GM13977 (cell line): Measurements from ENCODE around the gene ANKRD33B.

ENCODE experiments used
- DNase-seq: peaks from one replicate; pipeline ENCODE4 v3.0.0; 2012; ENCODE audit warnings: low spot score
- CTCF ChIP-seq: IDR thresholded peaks from 2 replicates; pipeline ENCODE4 v1.5.1; 2012; ENCODE audit warnings: mild to moderate bottlenecking, control low read depth; ENCODE audit not compliant: insufficient read depth; ENCODE audit errors: extremely low read depth, missing control alignments
- in situ Hi-C: fragments of 300-500 bp; cut with MboI; formaldehyde crosslinking; loops from one replicate; pipeline ENCODE4 v1.12.0; 2022; ENCODE audit warnings: low sequenced_read_pairs, low pct_unique_long_range_greater_than_20kb, mixed read lengths, inconsistent platforms; ENCODE audit not compliant: unreplicated experiment

The ANKRD33B gene

DNA sequence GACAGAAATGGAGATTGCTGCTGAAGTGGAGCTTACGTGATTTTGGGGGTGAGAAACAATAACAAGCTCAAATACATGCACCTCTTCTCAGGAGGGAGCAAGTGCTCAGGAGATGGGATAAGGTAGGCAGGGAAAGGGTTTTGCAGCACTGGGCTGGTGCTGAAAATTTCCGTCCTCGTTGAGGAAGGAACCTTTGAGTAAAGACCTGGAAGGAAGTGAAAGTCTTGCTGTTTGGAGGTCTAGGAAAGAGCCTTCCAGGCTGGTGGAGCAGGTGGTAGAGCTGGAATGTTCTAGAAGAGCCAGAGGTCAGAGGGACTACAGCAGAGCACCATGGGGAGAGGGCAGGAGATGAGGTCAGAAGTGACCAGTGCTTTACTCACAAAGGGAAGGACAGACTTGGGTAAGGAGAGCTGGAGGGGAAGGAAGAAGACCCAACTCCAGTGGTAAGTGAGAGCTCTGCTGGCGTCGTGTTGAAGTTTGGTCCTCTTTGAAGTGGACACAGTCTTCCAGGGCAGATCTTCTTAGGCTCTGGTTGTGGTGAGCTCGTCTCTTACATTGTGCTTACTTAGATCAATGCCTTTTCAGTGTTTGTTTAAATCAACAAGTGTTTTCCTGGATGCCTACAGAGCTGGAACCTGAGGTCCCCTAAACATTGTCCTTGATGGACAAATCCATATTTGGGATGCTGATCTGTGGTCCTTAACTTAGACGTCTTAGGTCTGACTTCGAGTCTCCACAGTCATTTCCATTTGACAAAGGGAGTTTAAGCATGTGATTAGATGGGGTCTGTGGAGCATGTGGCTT is 21.0 kb downstream of the ANKRD33B start:
- in situ Hi-C loops: loop anchor here (5.0 kb wide), 1 partner anchor 52 kb away; no protein-coding TSS in a partner anchor
- no peak for TF ChIP-seq CTCF
- DNase-seq: no peak

- no peak for DNase-seq
- in situ Hi-C loops: no loop called here
- TF ChIP-seq CTCF: no peak
These were observed 21.6 kb downstream of the ANKRD33B start for GRCh38 chr5:10585518-10585915.

GRCh38 chr5:10586008-10586407 is 22.1 kb downstream of the ANKRD33B start:
- DNase-seq: no peak
- in situ Hi-C loops: no loop called here
- TF ChIP-seq CTCF: no peak

DNA sequence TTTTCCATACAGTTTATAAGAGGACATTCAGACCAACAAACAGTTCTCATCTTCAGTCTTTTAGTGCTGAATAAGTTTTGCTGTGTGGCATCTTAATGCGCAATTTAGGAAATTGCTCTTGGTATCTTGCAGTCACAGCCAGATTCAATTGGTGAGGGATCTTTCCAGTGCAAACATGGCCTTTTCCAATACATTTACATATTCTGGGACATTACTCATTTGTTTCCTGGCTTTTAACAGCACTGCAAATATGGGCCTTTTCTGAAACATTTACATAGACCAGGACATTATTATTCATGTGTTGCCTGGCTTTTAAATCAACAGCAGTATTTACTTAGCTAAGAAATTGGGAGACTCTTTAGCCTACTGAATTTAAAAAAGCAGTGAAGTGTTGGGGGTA is 22.7 kb downstream of the ANKRD33B start:
- DNase-seq: no peak
- in situ Hi-C loops: no loop called here
- TF ChIP-seq CTCF: no peak

DNA sequence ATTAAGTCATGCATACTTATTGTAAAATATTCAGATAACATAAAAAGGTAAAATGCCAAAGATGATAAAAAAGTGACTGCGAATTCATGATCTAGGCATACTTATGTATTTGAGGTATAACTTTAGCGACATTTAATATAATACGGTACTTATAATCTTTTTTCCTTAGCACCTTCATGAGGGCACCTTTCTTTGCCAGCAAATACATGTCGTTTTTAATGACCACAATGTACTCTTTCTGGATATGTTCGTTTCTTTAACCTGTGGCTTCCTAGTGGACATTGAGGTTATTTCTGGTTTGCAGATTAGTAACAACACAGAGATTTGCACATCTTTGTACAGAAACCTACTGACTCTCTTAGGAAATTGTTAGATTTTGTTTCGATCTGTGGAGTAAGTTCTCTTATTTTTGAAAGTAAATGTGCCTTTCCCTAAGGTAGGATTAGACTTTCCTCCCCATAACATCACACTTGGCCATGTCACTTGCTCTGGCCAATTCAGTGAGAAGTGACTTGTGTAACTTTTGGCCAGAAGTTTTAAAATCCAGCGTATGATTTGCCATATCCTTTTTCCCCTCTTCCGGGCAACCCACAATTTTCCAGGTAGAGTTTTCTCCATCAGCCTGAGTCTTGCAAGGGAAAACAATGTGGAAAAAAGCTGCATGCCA is 24.4 kb downstream of the ANKRD33B start:
- TF ChIP-seq CTCF: no peak
- in situ Hi-C loops: no loop called here
- DNase-seq: no peak

DNA sequence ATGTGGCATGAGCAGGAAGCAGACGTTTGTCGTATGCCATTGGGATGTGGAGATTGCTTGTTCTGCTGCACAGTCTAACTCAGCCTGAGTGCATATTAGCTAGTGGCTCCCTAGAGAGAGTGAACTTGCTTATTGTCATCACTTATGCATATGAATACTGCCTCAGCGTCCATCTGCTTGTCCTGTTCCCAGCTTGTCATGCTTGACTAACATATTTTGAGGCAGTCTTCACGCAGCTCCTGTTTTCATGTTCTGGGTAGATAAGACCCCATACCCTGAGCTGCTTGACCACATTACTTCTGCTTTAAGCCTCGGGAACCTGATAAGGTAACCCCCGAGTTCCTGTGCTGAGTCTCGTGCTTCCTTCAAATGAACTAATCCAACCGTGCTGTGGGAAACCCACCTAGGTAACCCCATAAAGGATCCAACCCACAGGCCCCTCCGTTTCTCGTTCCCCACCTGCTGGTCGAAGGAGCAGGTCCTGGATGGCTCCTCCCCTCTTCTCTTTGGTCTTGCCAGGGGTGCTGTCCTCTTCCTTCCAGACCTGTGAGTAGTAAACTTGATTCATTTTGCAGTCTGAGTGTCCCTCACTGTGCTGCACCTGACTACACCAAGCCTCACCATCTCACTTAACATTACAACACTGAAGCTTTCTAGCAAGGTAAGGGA is 25.0 kb downstream of the ANKRD33B start:
- in situ Hi-C loops: no loop called here
- TF ChIP-seq CTCF: no peak
- DNase-seq: no peak
